Central memory CD8-positive, alpha-beta T cell (primary cell): ENCODE data around the gene ZNF594.
"Not testable (repeated sequence)": the region's sequence is repeated elsewhere in the genome, so short reads cannot be mapped to it uniquely, and the experiment has no call there.

Experiments used
- ATAC-seq: fragments of 150-1000 bp; cut with Tn5 transposase; replicated peaks from 2 replicates; pipeline ENCODE4 v1.10.0; 2022; ENCODE audit warnings: mild to moderate bottlenecking, moderate FRiP score, moderate number of reproducible peaks; ENCODE audit not compliant: poor library complexity, severe bottlenecking; ENCODE audit errors: extremely low read depth
- DNase-seq, 2 donors: peaks; one replicate each; pipeline ENCODE4 v3.0.0; 2021; ENCODE audit warnings: low spot score in 2 of 2
- H3K27ac Mint-ChIP-seq: one replicate; pipeline ENCODE4 v1.8.0; 2022; ENCODE audit warnings: low read depth, mild to moderate bottlenecking, moderate library complexity, mixed read lengths
- H3K27me3 Mint-ChIP-seq: one replicate; pipeline ENCODE4 v1.8.0; 2022; ENCODE audit warnings: mixed read lengths
- H3K36me3 Mint-ChIP-seq: one replicate; pipeline ENCODE4 v1.8.0; 2022; ENCODE audit warnings: mild to moderate bottlenecking, moderate library complexity, mixed read lengths; ENCODE audit not compliant: insufficient read depth
- H3K4me1 Mint-ChIP-seq: one replicate; pipeline ENCODE4 v1.8.0; 2022; ENCODE audit warnings: mixed read lengths
- H3K4me3 Mint-ChIP-seq: one replicate; pipeline ENCODE4 v1.8.0; 2022; ENCODE audit warnings: mild to moderate bottlenecking, moderate library complexity, mixed read lengths
- H3K9me3 Mint-ChIP-seq: one replicate; pipeline ENCODE4 v1.8.0; 2022; ENCODE audit warnings: mixed read lengths

The ZNF594 gene

GRCh38 chr17:5219536-5219935 is 27.9 kb upstream of the ZNF594 start:
- peaks cover 17% of the 10 kb centered on the region for H3K36me3 Mint-ChIP-seq
- no peak overlapping the region for H3K4me3 Mint-ChIP-seq
- ATAC-seq (no peak), DNase-seq (no peak)
- H3K27ac Mint-ChIP-seq = peak overlapping the region; percentile 90
- no peaks in the 10 kb centered on the region for H3K27me3 Mint-ChIP-seq
- no peaks in the 10 kb centered on the region for H3K9me3 Mint-ChIP-seq
- H3K4me1 Mint-ChIP-seq = peaks cover 27% of the 10 kb centered on the region

DNA sequence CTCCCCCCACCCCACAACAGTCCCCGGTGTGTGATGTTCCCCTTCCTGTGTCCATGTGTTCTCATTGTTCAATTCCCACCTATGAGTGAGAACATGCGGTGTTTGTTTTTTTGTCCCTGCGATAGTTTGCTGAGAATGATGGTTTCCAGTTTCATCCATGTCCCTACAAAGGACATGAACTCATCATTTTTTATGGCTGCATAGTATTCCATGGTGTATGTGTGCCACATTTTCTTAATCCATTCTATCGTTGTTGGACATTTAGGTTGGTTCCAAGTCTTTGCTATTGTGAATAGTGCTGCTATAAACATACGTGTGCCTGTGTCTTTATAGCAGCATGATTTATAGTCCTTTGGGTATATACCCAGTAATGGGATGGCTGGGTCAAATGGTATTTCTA is 25.9 kb upstream of the ZNF594 start:
- H3K27me3 Mint-ChIP-seq, H3K27ac Mint-ChIP-seq, ATAC-seq, DNase-seq, H3K9me3 Mint-ChIP-seq, H3K4me3 Mint-ChIP-seq: not testable (repeated sequence)
- Mint-ChIP-seq H3K36me3 (peaks cover 15% of the 10 kb centered on the region), H3K4me1 (peaks cover 19% of the 10 kb centered on the region)

DNA sequence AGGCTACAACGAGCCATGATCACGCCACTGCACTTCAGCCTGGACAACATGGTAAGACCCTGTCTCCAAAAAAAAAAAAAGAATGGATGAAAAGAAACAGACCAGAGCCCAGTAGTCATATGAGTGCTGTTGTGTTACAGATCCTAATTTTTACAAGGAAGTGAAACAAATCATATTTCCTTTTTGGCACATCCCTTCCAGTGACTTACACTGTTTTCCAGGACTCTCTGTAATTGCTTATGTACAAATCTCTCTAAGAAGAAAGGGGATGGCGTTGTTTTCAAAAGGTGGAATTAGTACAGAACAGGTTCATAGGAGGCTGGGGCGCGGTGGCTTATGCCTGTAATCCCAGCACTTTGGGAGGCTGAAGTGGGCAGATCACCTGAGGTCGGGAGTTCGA is 19.8 kb upstream of the ZNF594 start:
- peaks cover 11% of the 10 kb centered on the region for H3K36me3 Mint-ChIP-seq
- DNase-seq (no peak), ATAC-seq (no peak)
- no peaks in the 10 kb centered on the region for H3K9me3 Mint-ChIP-seq
- no peaks in the 10 kb centered on the region for H3K27me3 Mint-ChIP-seq
- no peak overlapping the region for H3K4me3 Mint-ChIP-seq
- peaks cover 6% of the 10 kb centered on the region for H3K4me1 Mint-ChIP-seq
- no peak overlapping the region for H3K27ac Mint-ChIP-seq

DNA sequence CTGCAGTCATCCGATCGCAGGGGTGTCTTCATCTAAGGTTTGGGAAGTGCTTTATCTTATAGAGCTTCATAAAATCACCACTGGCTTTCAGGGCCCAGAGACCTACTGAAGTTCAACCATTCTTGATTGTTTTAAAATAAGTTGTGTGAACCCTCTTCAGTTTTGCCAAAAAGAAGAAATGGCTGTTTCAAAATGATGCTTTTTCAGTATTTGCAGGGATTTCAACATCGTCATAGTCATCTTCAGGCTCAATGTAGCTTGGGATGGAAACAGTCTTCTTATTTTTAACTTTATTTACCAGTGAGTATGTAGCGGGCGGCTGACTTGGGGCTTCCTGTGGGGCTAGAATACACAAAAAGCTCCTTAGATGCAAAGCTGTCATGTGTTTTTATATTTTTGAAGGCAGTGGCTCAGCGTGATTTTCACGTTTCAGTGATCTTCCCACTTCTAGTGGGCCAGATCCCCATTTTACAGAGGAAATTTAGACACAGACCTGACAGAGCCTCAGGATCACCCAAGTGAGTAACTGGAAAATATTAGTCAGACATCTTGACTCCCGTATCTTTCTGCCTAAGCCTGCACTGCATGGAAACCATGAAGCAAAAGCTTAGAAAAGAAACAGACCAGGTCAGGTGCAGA is 19.1 kb upstream of the ZNF594 start:
- no peaks in the 10 kb centered on the region for H3K9me3 Mint-ChIP-seq
- H3K4me1 Mint-ChIP-seq = peaks cover 6% of the 10 kb centered on the region
- no peak overlapping the region for H3K4me3 Mint-ChIP-seq
- H3K27me3 Mint-ChIP-seq = no peaks in the 10 kb centered on the region
- no peak overlapping the region for H3K27ac Mint-ChIP-seq
- DNase-seq (no peak), ATAC-seq (no peak)
- H3K36me3 Mint-ChIP-seq = peaks cover 11% of the 10 kb centered on the region

- no peak overlapping the region for H3K27ac Mint-ChIP-seq
- no peaks in the 10 kb centered on the region for H3K9me3 Mint-ChIP-seq
- H3K4me1 Mint-ChIP-seq = peaks cover 6% of the 10 kb centered on the region
- H3K4me3 Mint-ChIP-seq = no peak overlapping the region
- ATAC-seq (no peak), DNase-seq (no peak)
- no peaks in the 10 kb centered on the region for H3K27me3 Mint-ChIP-seq
- peaks cover 11% of the 10 kb centered on the region for H3K36me3 Mint-ChIP-seq
These were observed 18.4 kb upstream of the ZNF594 start for GRCh38 chr17:5210091-5210490.

DNA sequence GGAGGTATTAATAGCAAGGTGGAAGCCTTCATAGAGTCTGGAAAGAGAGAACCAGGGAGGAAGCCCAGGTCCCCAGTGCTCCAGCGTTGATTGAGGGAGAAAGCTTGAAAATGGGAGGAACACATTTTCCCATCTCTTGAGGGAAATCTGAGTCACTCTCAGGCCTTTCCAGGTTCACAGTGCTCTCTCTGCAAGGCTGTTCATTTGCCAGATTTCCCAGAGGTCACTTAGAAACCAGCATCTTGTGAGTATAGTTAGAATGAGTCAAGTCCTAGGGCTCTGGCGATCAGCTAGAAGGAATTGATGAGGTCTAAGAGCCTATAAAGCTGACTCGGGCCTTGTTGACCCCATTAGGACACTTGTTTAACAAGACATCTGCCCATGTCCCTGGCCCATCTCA is 17.7 kb upstream of the ZNF594 start:
- ATAC-seq (no peak), DNase-seq (no peak)
- H3K9me3 Mint-ChIP-seq = no peaks in the 10 kb centered on the region
- H3K36me3 Mint-ChIP-seq = peaks cover 11% of the 10 kb centered on the region
- no peaks in the 10 kb centered on the region for H3K27me3 Mint-ChIP-seq
- H3K4me1 Mint-ChIP-seq = peaks cover 6% of the 10 kb centered on the region
- H3K27ac Mint-ChIP-seq = no peak overlapping the region
- H3K4me3 Mint-ChIP-seq = no peak overlapping the region

DNA sequence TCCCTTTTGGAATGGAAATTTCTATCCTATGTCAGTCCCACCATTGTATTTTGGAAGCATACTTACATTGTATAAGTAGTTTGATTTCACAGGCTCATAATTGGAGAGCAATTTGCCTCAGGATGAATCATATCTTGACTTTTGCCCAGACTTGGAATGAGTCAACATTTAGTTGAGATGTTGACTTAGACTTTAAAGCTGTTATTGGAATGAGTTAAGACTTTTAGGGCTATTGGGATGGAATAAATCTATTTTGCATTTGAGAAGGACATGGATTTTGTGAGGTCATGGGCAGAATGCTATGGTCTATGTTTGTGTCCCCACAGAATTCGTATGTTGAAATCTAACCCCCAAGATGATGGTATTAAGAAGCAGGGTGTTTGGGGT is 12.2 kb upstream of the ZNF594 start:
- H3K36me3 Mint-ChIP-seq = peaks cover 5% of the 10 kb centered on the region
- H3K27ac Mint-ChIP-seq = no peak overlapping the region
- H3K9me3 Mint-ChIP-seq = no peaks in the 10 kb centered on the region
- no peak overlapping the region for H3K4me3 Mint-ChIP-seq
- no peaks in the 10 kb centered on the region for H3K27me3 Mint-ChIP-seq
- ATAC-seq (no peak), DNase-seq (no peak)
- H3K4me1 Mint-ChIP-seq = peaks cover 6% of the 10 kb centered on the region

DNA sequence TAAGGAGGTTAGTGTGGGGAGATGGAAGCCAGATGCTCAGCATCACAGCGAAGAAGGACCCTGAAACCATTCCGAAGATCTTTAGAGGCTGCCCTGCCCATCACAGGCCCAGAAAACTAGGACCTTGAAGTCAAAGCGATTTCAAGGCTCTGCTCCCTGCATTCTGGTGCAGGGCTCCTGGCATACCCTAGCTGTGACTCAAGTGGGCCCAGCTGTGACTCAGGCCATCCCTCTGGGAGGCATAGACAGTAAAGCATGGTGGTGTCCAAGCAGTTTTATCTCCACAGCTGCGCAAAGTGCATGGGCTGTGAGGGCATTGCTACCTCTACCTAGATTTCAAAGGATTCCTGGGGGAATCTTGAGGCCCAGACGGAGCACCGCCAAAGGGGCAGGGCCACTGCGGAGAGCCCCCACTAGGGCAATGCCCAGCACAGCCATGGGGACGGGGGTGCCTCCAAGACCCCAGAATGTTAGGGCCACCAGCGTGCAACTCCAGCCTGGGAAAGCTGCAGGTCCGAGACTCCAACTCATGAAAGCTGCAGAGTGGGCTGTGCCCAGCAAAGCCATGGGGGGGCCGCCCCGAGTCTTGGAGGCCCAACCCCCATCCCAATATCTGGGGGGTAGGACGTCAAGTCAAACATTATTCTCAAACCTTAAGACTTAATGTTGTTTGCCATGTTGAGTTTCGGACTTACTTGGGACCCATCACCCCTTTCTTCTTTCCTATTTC is 11.7 kb upstream of the ZNF594 start:
- Mint-ChIP-seq H3K36me3 (peaks cover 3% of the 10 kb centered on the region), H3K4me3 (no peak overlapping the region), H3K27me3 (no peaks in the 10 kb centered on the region), H3K4me1 (peaks cover 8% of the 10 kb centered on the region), H3K9me3 (no peaks in the 10 kb centered on the region), H3K27ac (no peak overlapping the region)
- no peak for DNase-seq
- no peak for ATAC-seq

DNA sequence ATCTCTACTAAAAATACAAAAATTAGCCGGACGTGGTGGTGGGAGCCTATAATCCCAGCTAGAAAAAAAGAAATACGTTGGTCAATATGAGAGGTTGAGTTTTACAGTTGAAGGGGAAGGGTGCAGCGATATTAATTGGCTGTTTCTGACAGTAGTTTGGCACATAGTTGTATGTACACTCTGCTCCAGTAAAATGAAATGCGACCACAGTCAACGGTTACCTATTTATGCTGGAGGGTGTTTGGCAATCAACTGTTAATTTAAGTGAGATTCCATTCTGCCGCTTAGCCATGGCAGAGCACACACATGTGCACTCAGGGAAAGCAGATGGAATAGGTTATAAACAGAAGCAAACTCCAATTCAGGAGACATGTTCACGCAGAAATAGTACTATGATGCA is 9.3 kb upstream of the ZNF594 start:
- Mint-ChIP-seq H3K9me3 (no peaks in the 10 kb centered on the region), H3K36me3 (peaks cover 3% of the 10 kb centered on the region), H3K27ac (no peak overlapping the region), H3K27me3 (no peaks in the 10 kb centered on the region), H3K4me1 (peaks cover 11% of the 10 kb centered on the region), H3K4me3 (no peak overlapping the region)
- DNase-seq (no peak), ATAC-seq (no peak)

GRCh38 chr17:5200360-5200759 is 8.7 kb upstream of the ZNF594 start:
- peaks cover 11% of the 10 kb centered on the region for H3K4me1 Mint-ChIP-seq
- H3K27me3 Mint-ChIP-seq = no peaks in the 10 kb centered on the region
- H3K9me3 Mint-ChIP-seq = no peaks in the 10 kb centered on the region
- ATAC-seq = no peak
- H3K36me3 Mint-ChIP-seq = peaks cover 3% of the 10 kb centered on the region
- no peak overlapping the region for H3K27ac Mint-ChIP-seq
- H3K4me3 Mint-ChIP-seq = no peak overlapping the region
- DNase-seq = no peak

- ATAC-seq (peak; percentile 54), DNase-seq (no peak)
- H3K27ac Mint-ChIP-seq = no peak overlapping the region
- H3K4me1 Mint-ChIP-seq = peaks cover 11% of the 10 kb centered on the region
- no peaks in the 10 kb centered on the region for H3K27me3 Mint-ChIP-seq
- H3K4me3 Mint-ChIP-seq = peak overlapping the region; percentile 29
- H3K36me3 Mint-ChIP-seq = peaks cover 4% of the 10 kb centered on the region
- no peaks in the 10 kb centered on the region for H3K9me3 Mint-ChIP-seq
These were observed 6.8 kb upstream of the ZNF594 start for GRCh38 chr17:5198472-5198871.

GRCh38 chr17:5194346-5194745 is 2.7 kb upstream of the ZNF594 start:
- no peak overlapping the region for H3K4me3 Mint-ChIP-seq
- no peaks in the 10 kb centered on the region for H3K27me3 Mint-ChIP-seq
- H3K9me3 Mint-ChIP-seq = peaks cover 6% of the 10 kb centered on the region
- ATAC-seq = no peak
- no peak for DNase-seq
- H3K36me3 Mint-ChIP-seq = peaks cover 13% of the 10 kb centered on the region
- H3K4me1 Mint-ChIP-seq = peaks cover 45% of the 10 kb centered on the region
- no peak overlapping the region for H3K27ac Mint-ChIP-seq

GRCh38 chr17:5184288-5184687 is 7.4 kb downstream of the ZNF594 start:
- H3K36me3 Mint-ChIP-seq = peaks cover 19% of the 10 kb centered on the region
- no peak overlapping the region for H3K27ac Mint-ChIP-seq
- peaks cover 30% of the 10 kb centered on the region for H3K9me3 Mint-ChIP-seq
- peaks cover 6% of the 10 kb centered on the region for H3K4me1 Mint-ChIP-seq
- peak; percentile 96 for ATAC-seq
- DNase-seq = peak; percentile 22 to 59
- H3K27me3 Mint-ChIP-seq = no peaks in the 10 kb centered on the region
- no peak overlapping the region for H3K4me3 Mint-ChIP-seq
